Liver (tissue), 3 donors: ENCODE data around the gene HAUS8.

ENCODE experiments used
- GABPA ChIP-seq, 2 donors: IDR thresholded peaks in 1 of 2; conservative IDR thresholded peaks in 1 of 2; 2 replicates each; pipeline ENCODE4 v1.6.1; 2016; ENCODE audit warnings: antibody characterized with exemption in 2 of 2, mild to moderate bottlenecking in 1 of 2, moderate library complexity in 1 of 2
- RAD21 ChIP-seq, 2 donors: IDR thresholded peaks; 2 replicates each; pipeline ENCODE4 v1.6.1; 2016; ENCODE audit warnings: antibody characterized with exemption in 2 of 2, mild to moderate bottlenecking in 2 of 2
- TF ChIP-seq, protein P1 (sequence below): fragments of 150-350 bp; IDR thresholded peaks from 2 replicates; pipeline ENCODE4 v1.5.1; 2017; ENCODE audit warnings: improper control_type of control experiment, low read depth, low read length; ENCODE audit not compliant: missing input control
- TF ChIP-seq, protein P2 (sequence below): IDR thresholded peaks from 2 replicates; pipeline ENCODE4 v1.6.1; 2016; ENCODE audit warnings: antibody characterized with exemption
- donor health status: healthy.
- donor health status: healthy.

DNA sequence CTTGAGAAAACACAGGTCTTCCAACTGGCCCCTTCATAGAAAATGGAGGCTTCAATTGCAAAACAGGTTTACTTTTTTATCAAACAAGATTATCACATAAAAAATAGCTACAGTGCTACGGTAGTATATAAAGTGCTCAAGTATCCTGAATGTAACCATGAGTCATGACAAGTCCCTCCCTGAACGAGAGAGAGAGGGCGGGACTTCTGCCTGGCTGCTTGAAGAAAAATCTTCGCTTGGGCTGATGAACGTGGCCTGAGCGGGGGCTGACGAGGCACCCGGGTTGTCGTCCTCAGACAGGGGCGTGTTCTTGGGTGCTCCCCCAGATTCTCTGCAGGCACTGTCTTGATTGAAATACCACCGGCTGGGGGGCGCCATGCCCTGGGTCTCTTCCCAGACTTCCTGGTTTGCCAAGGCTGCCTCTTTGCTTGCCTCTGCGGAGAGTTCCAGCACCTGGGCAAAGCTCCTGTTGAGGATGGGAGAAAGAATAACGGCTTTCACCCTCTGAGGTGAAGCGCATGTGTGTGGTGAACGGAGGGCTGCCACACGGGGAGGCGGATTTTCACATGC lies 25.5 kb downstream of the HAUS8 start:
- no peak for TF ChIP-seq RAD21 (IDR thresholded peaks at IDR 0.05)
- TF ChIP-seq, protein P1, sequence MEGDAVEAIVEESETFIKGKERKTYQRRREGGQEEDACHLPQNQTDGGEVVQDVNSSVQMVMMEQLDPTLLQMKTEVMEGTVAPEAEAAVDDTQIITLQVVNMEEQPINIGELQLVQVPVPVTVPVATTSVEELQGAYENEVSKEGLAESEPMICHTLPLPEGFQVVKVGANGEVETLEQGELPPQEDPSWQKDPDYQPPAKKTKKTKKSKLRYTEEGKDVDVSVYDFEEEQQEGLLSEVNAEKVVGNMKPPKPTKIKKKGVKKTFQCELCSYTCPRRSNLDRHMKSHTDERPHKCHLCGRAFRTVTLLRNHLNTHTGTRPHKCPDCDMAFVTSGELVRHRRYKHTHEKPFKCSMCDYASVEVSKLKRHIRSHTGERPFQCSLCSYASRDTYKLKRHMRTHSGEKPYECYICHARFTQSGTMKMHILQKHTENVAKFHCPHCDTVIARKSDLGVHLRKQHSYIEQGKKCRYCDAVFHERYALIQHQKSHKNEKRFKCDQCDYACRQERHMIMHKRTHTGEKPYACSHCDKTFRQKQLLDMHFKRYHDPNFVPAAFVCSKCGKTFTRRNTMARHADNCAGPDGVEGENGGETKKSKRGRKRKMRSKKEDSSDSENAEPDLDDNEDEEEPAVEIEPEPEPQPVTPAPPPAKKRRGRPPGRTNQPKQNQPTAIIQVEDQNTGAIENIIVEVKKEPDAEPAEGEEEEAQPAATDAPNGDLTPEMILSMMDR, result no peak
- TF ChIP-seq, protein P2, sequence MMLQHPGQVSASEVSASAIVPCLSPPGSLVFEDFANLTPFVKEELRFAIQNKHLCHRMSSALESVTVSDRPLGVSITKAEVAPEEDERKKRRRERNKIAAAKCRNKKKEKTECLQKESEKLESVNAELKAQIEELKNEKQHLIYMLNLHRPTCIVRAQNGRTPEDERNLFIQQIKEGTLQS, result no peak
- no peak for TF ChIP-seq GABPA (IDR thresholded peaks at IDR 0.05 in 1 of 2, conservative IDR thresholded peaks at IDR 0.05 in 1 of 2)
